SU-DHL-6 (cell line): Measurements from ENCODE around the gene NTM.

ENCODE experiments used
- CTCF ChIP-seq: fragments of 200-600 bp; sonication (generic); IDR thresholded peaks from one replicate; pipeline ENCODE4 v1.5.1; 2017; ENCODE audit warnings: antibody characterized with exemption, mild to moderate bottlenecking, low read length, moderate library complexity; ENCODE audit not compliant: insufficient read depth, poor library complexity, severe bottlenecking
- EZH2phosphoT487 ChIP-seq: fragments of 200-600 bp; sonication (generic), shearing (Covaris generic); conservative IDR thresholded peaks from 2 replicates; pipeline ENCODE4 v1.6.1; 2018; ENCODE audit warnings: mild to moderate bottlenecking, antibody characterized with exemption, low read length, moderate library complexity, mixed read lengths

- TF ChIP-seq CTCF: no peak
- TF ChIP-seq EZH2phosphoT487: no peak
These were observed 686.9 kb downstream of the NTM start for GRCh38 chr11:132057266-132057665.
